GM19025 (cell line): ENCODE results near the gene CYP3A5.
"Not testable (repeated sequence)": the region's sequence is repeated elsewhere in the genome, so short reads cannot be mapped to it uniquely, and the experiment has no call there.

Source experiments
- ATAC-seq: cut with Tn5 transposase; IDR thresholded peaks from one replicate; pipeline ENCODE4 v1.9.1; 2021; ENCODE audit warnings: mild to moderate bottlenecking, low read depth, moderate library complexity; ENCODE audit not compliant: unreplicated experiment

CYP3A5 gene

GRCh38 chr7:99643464-99643863 lies 36.3 kb downstream of the CYP3A5 start:
- ATAC-seq, result no peak

GRCh38 chr7:99642027-99642426 lies 37.8 kb downstream of the CYP3A5 start:
- no peak for ATAC-seq

GRCh38 chr7:99639267-99639666 lies 40.5 kb downstream of the CYP3A5 start:
- ATAC-seq, result no peak

GRCh38 chr7:99638731-99639130 lies 41.1 kb downstream of the CYP3A5 start:
- ATAC-seq, result no peak

GRCh38 chr7:99637414-99637813 lies 42.4 kb downstream of the CYP3A5 start:
- not testable (repeated sequence) for ATAC-seq

- ATAC-seq, result no peak
Measured at GRCh38 chr7:99631295-99632109, 48.3 kb downstream of the CYP3A5 start.

GRCh38 chr7:99629643-99630042 lies 50.2 kb downstream of the CYP3A5 start:
- ATAC-seq, result no peak

- ATAC-seq, result no peak
Measured at GRCh38 chr7:99628471-99629465, 51.0 kb downstream of the CYP3A5 start.

GRCh38 chr7:99627513-99627912 lies 52.3 kb downstream of the CYP3A5 start:
- no peak for ATAC-seq

- ATAC-seq, result no peak
Measured at GRCh38 chr7:99626661-99627060, 53.1 kb downstream of the CYP3A5 start.

GRCh38 chr7:99625961-99626360 lies 53.8 kb downstream of the CYP3A5 start:
- ATAC-seq, result no peak

GRCh38 chr7:99625321-99625720 lies 54.5 kb downstream of the CYP3A5 start:
- no peak for ATAC-seq

- ATAC-seq, result no peak
Measured at GRCh38 chr7:99624484-99624883, 55.3 kb downstream of the CYP3A5 start.

- ATAC-seq, result no peak
Measured at GRCh38 chr7:99623702-99624447, 55.9 kb downstream of the CYP3A5 start.

- ATAC-seq, result no peak
Measured at GRCh38 chr7:99623091-99623693, 56.6 kb downstream of the CYP3A5 start.

GRCh38 chr7:99622596-99622995 lies 57.2 kb downstream of the CYP3A5 start:
- no peak for ATAC-seq

- ATAC-seq, result no peak
Measured at GRCh38 chr7:99621271-99621670, 58.5 kb downstream of the CYP3A5 start.

- no peak for ATAC-seq
Measured at GRCh38 chr7:99619571-99620130, 60.1 kb downstream of the CYP3A5 start.

GRCh38 chr7:99618726-99619125 lies 61.1 kb downstream of the CYP3A5 start:
- no peak for ATAC-seq
